Measurements from ENCODE around the gene ITM2C. TPM values are rescaled to one million over a fixed set of nuclear protein-coding genes. Genes with fewer than 3 reads are reported as not detected.

Gene ITM2C
- total RNA-seq, 2 experiments from 2014 or later = 43.2 to 43.4 TPM

DNA sequence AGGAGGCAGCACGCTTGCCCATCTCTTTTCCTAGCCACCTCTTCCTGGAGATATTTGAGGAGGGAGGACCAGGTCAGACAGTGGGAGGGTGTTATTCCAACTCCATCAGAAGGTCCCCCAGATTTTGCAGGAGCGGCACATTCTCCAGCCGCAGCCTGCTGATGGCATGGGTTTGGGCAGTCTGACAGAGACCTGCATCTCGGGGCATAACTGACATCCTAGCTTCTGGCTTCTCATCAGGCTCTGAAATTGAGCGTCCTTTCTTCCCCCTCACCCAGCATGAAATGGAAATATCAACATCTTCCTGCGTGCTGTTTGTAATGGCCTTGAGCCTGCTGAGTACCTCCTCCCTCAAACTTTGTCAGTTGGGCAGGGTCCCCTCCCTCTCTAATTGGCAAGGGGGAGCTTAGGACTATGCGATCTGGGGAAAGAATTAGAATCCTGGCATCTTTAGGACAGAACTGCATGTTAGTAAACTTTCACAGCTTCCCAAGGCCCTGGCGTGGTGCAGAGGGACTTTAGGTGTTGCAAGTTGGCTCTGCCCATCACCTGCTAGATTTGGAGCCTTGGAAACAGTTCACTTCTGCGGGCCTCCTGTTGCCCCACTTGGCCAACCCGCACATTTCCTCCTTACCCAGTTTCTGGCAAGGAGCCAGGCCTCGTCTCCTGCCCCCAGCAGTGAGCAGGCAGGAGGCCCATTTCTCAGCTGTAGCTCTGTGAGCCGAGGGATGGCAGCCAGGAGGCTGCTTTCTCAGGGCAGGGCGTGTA lies 2.2 kb downstream of the ITM2C start:
- Mint-ChIP-seq H3K27ac (peak overlapping the region; percentile 56), H3K27me3 (no peaks in the 10 kb centered on the region), H3K9me3 (no peaks in the 10 kb centered on the region), H3K4me1 (ENCODE audit: low read depth) (peaks cover 46% of the 10 kb centered on the region), H3K36me3 (ENCODE audit: low read depth) (no peaks in the 10 kb centered on the region), H3K4me3 (peak overlapping the region; percentile 73)
- peak; percentile 76 for DNase-seq
- peak; percentile 22 for ATAC-seq
- TF ChIP-seq, protein P1, sequence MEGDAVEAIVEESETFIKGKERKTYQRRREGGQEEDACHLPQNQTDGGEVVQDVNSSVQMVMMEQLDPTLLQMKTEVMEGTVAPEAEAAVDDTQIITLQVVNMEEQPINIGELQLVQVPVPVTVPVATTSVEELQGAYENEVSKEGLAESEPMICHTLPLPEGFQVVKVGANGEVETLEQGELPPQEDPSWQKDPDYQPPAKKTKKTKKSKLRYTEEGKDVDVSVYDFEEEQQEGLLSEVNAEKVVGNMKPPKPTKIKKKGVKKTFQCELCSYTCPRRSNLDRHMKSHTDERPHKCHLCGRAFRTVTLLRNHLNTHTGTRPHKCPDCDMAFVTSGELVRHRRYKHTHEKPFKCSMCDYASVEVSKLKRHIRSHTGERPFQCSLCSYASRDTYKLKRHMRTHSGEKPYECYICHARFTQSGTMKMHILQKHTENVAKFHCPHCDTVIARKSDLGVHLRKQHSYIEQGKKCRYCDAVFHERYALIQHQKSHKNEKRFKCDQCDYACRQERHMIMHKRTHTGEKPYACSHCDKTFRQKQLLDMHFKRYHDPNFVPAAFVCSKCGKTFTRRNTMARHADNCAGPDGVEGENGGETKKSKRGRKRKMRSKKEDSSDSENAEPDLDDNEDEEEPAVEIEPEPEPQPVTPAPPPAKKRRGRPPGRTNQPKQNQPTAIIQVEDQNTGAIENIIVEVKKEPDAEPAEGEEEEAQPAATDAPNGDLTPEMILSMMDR (IDR thresholded peaks at IDR 0.05) = no peak
- intact Hi-C loops (cut with micrococcal nuclease) = no loop called here
- CTCF ChIA-PET = interaction anchor here (0.9 to 4.0 kb wide), 11 partner anchors 9 to 190 kb away, joined by 3 to 18 read pairs (median 6); partner anchors contain the start of gene PSMD1
- POLR2A ChIA-PET = interaction anchor here (0.8 to 1.2 kb wide), 2 partner anchors 9 to 12 kb away, joined by 3 to 8 read pairs; no protein-coding TSS in a partner anchor

DNA sequence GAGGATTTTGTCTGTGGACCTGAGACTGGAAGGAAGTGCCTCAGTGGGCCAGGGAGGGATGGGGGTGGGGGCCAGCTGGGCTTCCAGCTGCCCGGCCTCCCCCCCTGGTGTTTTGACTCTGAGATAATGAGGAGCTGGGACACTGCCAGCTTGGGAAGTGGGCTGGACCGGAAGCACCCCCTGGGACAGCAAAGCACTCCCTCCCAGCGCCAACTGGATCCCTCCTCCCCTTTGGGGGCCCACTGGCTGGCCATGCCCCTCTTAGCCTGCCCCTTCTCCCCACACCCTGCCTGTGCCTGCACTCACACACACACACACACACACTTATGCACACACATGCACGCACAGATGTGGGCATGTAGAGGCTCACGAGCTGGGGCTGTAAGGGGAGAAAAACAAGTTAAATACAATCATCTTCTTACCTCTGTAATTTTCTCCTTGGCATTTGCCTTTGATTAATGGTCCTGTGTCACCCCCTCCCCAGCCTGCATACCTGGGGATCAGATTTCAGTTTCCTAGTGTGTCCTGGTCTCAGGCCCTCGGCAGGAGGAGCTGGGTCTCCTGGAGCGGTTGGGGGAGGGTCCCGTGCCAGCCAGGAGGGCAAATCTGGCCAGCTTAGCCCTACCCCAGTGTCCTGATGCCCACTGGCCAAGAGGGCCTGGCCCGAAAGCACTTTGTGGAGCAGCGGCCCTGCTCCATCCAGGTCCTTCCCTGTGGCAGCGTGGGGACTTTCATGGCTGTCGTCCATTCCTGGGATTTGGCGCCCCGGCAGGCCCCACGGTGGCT lies 3.6 kb downstream of the ITM2C start:
- Mint-ChIP-seq H3K27ac (no peak overlapping the region), H3K36me3 (ENCODE audit: low read depth) (no peaks in the 10 kb centered on the region), H3K9me3 (no peaks in the 10 kb centered on the region), H3K4me3 (no peak overlapping the region), H3K27me3 (no peaks in the 10 kb centered on the region), H3K4me1 (ENCODE audit: low read depth) (peaks cover 49% of the 10 kb centered on the region)
- ChIA-PET CTCF (interaction anchor here (0.8 to 4.0 kb wide), 5 partner anchors 7 to 119 kb away, joined by 3 to 18 read pairs (median 7); no protein-coding TSS in a partner anchor), POLR2A (interaction anchor here (0.6 kb wide), 1 partner anchor 17 kb away, joined by 3 read pairs; no protein-coding TSS in a partner anchor)
- TF ChIP-seq, protein P1 (IDR thresholded peaks at IDR 0.05) = no peak
- DNase-seq (no peak), ATAC-seq (no peak)
- intact Hi-C loops (cut with micrococcal nuclease) = no loop called here

- Mint-ChIP-seq H3K4me3 (no peak overlapping the region), H3K36me3 (ENCODE audit: low read depth) (no peaks in the 10 kb centered on the region), H3K9me3 (no peaks in the 10 kb centered on the region), H3K27ac (no peak overlapping the region), H3K27me3 (no peaks in the 10 kb centered on the region), H3K4me1 (ENCODE audit: low read depth) (peaks cover 52% of the 10 kb centered on the region)
- POLR2A ChIA-PET = no interaction called here
- intact Hi-C loops (cut with micrococcal nuclease) = no loop called here
- CTCF ChIA-PET = interaction anchor here (1.5 to 2.3 kb wide), 3 partner anchors 9 to 115 kb away, joined by 4 to 7 read pairs (median 6); no protein-coding TSS in a partner anchor
- ATAC-seq (no peak), DNase-seq (no peak)
- TF ChIP-seq, protein P1 (IDR thresholded peaks at IDR 0.05) = no peak
These were observed 4.5 kb downstream of the ITM2C start for GRCh38 chr2:230868947-230869913.

DNA sequence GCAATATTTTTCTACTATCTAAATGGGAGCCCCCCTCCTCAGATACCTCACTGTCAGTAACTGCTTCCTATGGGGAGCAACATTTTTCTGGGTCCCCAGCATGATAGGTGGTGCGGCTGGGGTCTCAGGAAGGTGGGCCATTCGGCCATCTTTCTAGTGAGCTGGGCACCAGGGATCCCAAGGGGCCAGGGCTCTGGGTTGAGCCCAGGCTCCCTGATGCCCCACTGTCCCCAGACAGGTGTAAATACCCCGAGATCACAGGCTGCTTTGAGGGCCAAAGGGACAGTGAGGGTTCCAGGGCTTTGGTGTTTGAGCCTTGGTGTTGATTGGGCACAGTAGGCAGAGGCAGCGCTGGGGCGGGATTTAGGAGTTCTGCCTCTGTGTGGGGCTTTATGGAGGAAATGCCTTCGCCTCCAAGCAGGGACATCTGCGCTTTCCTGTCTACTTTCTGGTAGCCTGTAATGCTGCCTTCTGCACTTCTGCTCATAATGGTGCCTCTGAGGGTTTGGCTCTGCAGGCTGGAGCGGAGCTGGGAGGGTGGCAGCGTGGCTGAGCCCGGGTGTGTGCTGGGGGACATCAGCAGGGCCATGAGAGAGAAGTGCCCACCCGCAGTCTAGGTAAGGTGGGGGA lies 5.3 kb downstream of the ITM2C start:
- no peak for ATAC-seq
- H3K36me3 Mint-ChIP-seq (ENCODE audit: low read depth) = no peaks in the 10 kb centered on the region
- no peak for DNase-seq
- CTCF ChIA-PET = interaction anchor here (1.3 to 2.3 kb wide), 4 partner anchors 22 to 117 kb away, joined by 4 to 7 read pairs (median 6); no protein-coding TSS in a partner anchor
- H3K4me3 Mint-ChIP-seq = no peak overlapping the region
- POLR2A ChIA-PET = interaction anchor here (0.6 kb wide), 1 partner anchor 79 kb away, joined by 4 read pairs; no protein-coding TSS in a partner anchor
- H3K27ac Mint-ChIP-seq = no peak overlapping the region
- H3K4me1 Mint-ChIP-seq (ENCODE audit: low read depth) = peaks cover 55% of the 10 kb centered on the region
- H3K27me3 Mint-ChIP-seq = no peaks in the 10 kb centered on the region
- H3K9me3 Mint-ChIP-seq = no peaks in the 10 kb centered on the region
- intact Hi-C loops (cut with micrococcal nuclease) = no loop called here
- TF ChIP-seq, protein P1 (IDR thresholded peaks at IDR 0.05) = no peak
